Activated CD4-positive, alpha-beta T cell treated with anti-CD3 and anti-CD28 coated beads, Interleukin-2, amount 10 ng/mL, durations not matched to agents 7 days and 5 days (primary cell): ENCODE measurements around the gene TEX44. TPM values are rescaled to one million over a fixed set of nuclear protein-coding genes. Genes with fewer than 3 reads are reported as not detected.
"Not testable (repeated sequence)": the region's sequence is repeated elsewhere in the genome, so short reads cannot be mapped to it uniquely, and the experiment has no call there.

ENCODE experiments used
- CTCF ChIA-PET: fragments of 350-600 bp; sonication (Branson Sonifier 250); formaldehyde crosslinking; loops from one replicate; lab custom pipeline; 2021; ENCODE audit warnings: antibody characterized with exemption; lab: Charles Lee
- POLR2A ChIA-PET: fragments of 350-600 bp; sonication (Branson Sonifier 250); formaldehyde crosslinking; loops from one replicate; lab custom pipeline; 2021; ENCODE audit warnings: antibody characterized with exemption; lab: Charles Lee
- DNase-seq: peaks from one replicate; pipeline ENCODE4 v3.0.0-alpha.2; 2020
- H3K27ac Mint-ChIP-seq: one replicate; pipeline ENCODE4 v1.8.0; 2021; ENCODE audit warnings: mild to moderate bottlenecking, moderate library complexity, mixed read lengths
- H3K27me3 Mint-ChIP-seq: one replicate; pipeline ENCODE4 v1.8.0; 2021; ENCODE audit warnings: mixed read lengths
- H3K36me3 Mint-ChIP-seq: one replicate; pipeline ENCODE4 v1.8.0; 2021; ENCODE audit warnings: low read depth, mixed read lengths
- H3K4me1 Mint-ChIP-seq: one replicate; pipeline ENCODE4 v1.8.0; 2021; ENCODE audit warnings: mixed read lengths
- H3K4me3 Mint-ChIP-seq: one replicate; pipeline ENCODE4 v1.8.0; 2021; ENCODE audit warnings: mild to moderate bottlenecking, moderate library complexity, mixed read lengths
- H3K9me3 Mint-ChIP-seq: one replicate; pipeline ENCODE4 v1.8.0; 2021; ENCODE audit warnings: mixed read lengths
- total RNA-seq, 2 experiments: library from RNA; stranded (reverse); gene quantifications; one replicate each; pipeline ENCODE4 v1.2.3, GENCODE V29; 2021

TEX44 gene
- total RNA-seq: not detected

- Mint-ChIP-seq H3K4me3 (no peak within 1 kb of the TSS), H3K9me3 (no peaks in the 10 kb centered on the region), H3K27ac (peak within 1 kb of the TSS; percentile 36), H3K27me3 (no peaks in the 10 kb centered on the region), H3K36me3 (no peaks in the 10 kb centered on the region), H3K4me1 (no peaks in the 10 kb centered on the region)
- CTCF ChIA-PET: interaction anchor here (3.9 kb wide), 1 partner anchor 9 kb away, joined by 16 read pairs; no protein-coding TSS in a partner anchor
- DNase-seq: no peak
- POLR2A ChIA-PET: no interaction called here
These were observed at the start of gene TEX44 for GRCh38 chr2:231592636-231593145. Gene TEX44, plus strand, starts transcription at chr2:231592864. Its CDS starts 88 bp downstream, at chr2:231592952.

- Mint-ChIP-seq H3K36me3 (peaks cover 28% of the 10 kb centered on the region), H3K27ac (peak overlapping the region; percentile 91), H3K4me3 (peak overlapping the region; percentile 55), H3K4me1 (peaks cover 48% of the 10 kb centered on the region), H3K27me3 (peaks cover 17% of the 10 kb centered on the region), H3K9me3 (peaks cover 14% of the 10 kb centered on the region)
- ChIA-PET POLR2A (no interaction called here), CTCF (interaction anchor here (0.7 to 1.4 kb wide), 6 partner anchors 10 to 164 kb away, joined by 3 to 5 read pairs (median 4); partner anchors contain the start of gene NMUR1)
- DNase-seq: peak; percentile 79
These were observed 47.4 kb upstream of the TEX44 start for GRCh38 chr2:231545105-231545902.

DNA sequence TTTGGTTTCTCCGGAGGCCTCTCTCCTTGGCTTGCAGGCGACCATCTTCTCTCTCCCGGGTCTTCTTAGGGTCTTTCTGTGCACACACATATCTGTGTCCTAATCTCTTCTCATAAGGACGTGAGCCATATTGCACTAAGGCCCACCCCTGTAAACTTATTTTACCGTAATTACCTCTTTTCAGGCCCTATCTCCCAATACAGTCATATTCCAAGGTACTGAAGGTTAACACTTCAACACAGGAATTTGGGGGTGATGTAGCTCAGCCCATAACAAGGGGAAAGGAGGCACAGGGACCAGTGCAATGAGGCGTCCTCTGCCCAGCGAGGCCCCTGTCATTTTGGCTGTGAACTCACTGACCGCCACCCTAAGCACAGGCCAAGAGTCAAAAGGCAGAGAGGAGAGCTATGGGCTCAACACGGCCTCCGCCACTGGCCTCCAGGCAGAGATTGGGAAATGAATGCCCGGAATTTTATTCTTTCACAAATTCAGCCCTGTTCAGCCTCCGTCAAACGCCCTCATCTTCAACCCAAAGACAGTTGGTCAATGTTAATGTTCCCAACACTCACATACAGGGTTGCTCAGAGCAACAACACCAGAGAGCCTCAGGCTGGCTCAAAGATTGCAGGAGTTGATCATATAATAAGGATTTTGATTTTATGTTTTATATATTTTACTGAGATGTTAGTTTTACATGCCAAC is 46.5 kb upstream of the TEX44 start:
- peaks cover 29% of the 10 kb centered on the region for H3K36me3 Mint-ChIP-seq
- H3K27me3 Mint-ChIP-seq: peaks cover 19% of the 10 kb centered on the region
- H3K9me3 Mint-ChIP-seq: peaks cover 14% of the 10 kb centered on the region
- no peak for DNase-seq
- ChIA-PET CTCF (interaction anchor here (0.7 to 1.9 kb wide), 10 partner anchors 9 to 67 kb away, joined by 3 to 7 read pairs (median 4); partner anchors contain the start of gene NMUR1), POLR2A (interaction anchor here (0.6 kb wide), 1 partner anchor 29 kb away, joined by 4 read pairs; no protein-coding TSS in a partner anchor)
- H3K4me1 Mint-ChIP-seq: peaks cover 48% of the 10 kb centered on the region
- peak overlapping the region; percentile 91 for H3K27ac Mint-ChIP-seq
- peak overlapping the region; percentile 55 for H3K4me3 Mint-ChIP-seq

DNA sequence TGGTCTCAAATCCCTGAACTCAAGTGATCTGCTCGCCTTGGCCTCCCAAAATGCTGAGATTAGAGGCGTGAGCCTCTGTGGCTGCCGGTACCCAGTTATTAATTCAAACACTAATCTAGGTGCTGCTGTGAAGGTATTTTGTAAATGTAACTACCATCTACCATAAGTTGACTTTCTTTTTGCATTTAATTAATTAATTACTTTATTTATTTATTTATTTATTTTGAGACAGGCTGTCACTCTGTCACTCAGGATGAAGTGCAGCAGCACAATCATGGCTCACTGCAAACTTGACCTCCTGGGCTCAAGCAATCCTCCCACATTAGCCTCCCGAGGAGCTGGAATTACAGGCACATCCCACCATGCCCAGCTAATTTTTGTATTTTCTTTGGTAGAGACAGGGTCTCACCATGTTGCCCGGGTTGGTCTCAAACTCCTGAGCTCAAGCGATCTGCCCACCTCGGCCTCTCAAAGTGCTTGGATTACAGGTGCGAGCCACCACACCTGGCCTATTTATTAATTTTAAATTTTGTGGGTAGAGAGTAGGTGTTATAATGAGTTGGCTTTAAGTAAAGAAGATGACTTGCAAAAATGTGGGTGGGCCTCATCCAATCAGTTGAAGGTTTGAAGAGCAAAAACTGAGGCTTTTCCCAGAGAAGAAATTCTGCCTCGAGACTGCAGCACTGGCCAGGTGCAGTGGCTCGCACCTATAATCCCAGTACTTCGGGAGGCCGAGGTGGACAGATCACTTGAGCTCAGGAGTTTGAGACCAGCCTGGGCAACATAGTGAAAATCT is 45.2 kb upstream of the TEX44 start:
- Mint-ChIP-seq H3K36me3 (peaks cover 25% of the 10 kb centered on the region), H3K9me3 (peaks cover 13% of the 10 kb centered on the region), H3K27ac (peak overlapping the region; percentile 25), H3K4me3 (no peak overlapping the region), H3K4me1 (peaks cover 44% of the 10 kb centered on the region), H3K27me3 (peaks cover 16% of the 10 kb centered on the region)
- POLR2A ChIA-PET: no interaction called here
- CTCF ChIA-PET: interaction anchor here (0.8 to 1.9 kb wide), 3 partner anchors 8 to 55 kb away, joined by 3 to 7 read pairs (median 4); no protein-coding TSS in a partner anchor
- no peak for DNase-seq

DNA sequence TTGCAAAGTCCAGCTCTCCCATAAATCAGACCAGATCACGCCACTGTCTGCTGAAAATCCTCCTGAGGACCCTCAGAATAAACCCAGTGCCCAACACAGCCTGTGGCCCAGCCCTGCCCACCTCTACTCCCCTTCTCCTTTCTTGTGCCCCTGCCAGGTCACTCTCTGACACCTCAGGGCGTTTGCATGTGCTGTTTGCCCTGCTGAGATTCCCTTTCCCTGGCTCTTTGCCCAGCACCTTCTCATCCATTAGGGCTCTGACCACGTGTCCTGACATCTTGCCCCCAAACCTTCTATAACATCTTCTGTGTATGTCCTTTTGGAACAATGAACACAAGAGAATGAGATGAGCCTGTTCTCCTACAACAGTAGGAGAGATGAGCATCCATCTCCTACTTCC is 43.9 kb upstream of the TEX44 start:
- Mint-ChIP-seq H3K9me3 (peaks cover 16% of the 10 kb centered on the region), H3K4me1 (peaks cover 42% of the 10 kb centered on the region), H3K36me3 (peaks cover 28% of the 10 kb centered on the region), H3K4me3 (no peak overlapping the region), H3K27me3 (peaks cover 20% of the 10 kb centered on the region), H3K27ac (peak overlapping the region; percentile 72)
- POLR2A ChIA-PET: no interaction called here
- CTCF ChIA-PET: interaction anchor here (1.2 kb wide), 1 partner anchor 31 kb away, joined by 3 read pairs; no protein-coding TSS in a partner anchor
- no peak for DNase-seq

- peaks cover 16% of the 10 kb centered on the region for H3K9me3 Mint-ChIP-seq
- ChIA-PET POLR2A (no interaction called here), CTCF (interaction anchor here (0.6 to 1.2 kb wide), 3 partner anchors 32 to 1618 kb away, joined by 3 to 4 read pairs (median 3); no protein-coding TSS in a partner anchor)
- peaks cover 29% of the 10 kb centered on the region for H3K36me3 Mint-ChIP-seq
- H3K4me3 Mint-ChIP-seq: no peak overlapping the region
- H3K4me1 Mint-ChIP-seq: peaks cover 49% of the 10 kb centered on the region
- peaks cover 20% of the 10 kb centered on the region for H3K27me3 Mint-ChIP-seq
- no peak for DNase-seq
- H3K27ac Mint-ChIP-seq: peak overlapping the region; percentile 3
These were observed 43.0 kb upstream of the TEX44 start for GRCh38 chr2:231549446-231550239.

DNA sequence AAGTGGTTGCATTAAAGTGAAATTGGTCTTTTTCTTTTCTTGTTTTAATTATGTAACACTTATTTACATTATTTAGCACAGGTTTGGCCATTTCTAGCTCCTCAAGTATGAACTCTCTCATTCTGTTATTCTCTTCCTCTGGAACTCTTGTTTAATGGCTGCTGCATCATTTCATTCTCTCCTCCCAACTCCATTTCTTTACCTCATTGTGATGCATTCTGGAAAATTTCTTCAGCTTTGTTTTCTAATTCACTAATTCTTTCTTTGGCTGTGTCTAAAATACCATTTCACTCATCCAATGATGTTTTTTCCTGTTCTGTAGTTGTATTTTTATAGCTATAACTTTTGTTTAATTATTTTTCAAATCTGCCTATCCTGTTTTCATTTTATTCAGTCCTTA is 39.9 kb upstream of the TEX44 start:
- peaks cover 20% of the 10 kb centered on the region for H3K27me3 Mint-ChIP-seq
- POLR2A ChIA-PET: no interaction called here

DNA sequence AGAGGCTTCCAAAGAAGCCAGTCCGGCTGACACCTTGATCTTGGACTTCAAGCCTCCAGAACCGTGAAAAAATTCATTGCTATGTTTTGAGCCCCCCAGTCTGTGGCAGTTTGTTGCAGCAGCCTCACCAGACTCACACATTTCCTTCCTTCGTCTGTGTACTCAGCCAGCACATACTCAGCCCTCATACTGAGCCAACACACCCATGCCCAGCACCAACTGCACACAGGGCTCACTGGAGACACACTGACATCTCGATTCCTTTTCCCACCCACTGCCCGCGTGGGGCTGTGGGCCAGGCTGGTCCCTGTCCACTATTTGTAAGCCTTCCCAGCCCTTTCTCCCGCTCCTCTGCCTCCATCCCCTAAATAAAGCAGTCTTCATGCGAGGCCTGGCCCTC is 38.3 kb upstream of the TEX44 start:
- peaks cover 14% of the 10 kb centered on the region for H3K27me3 Mint-ChIP-seq
- H3K36me3 Mint-ChIP-seq: peaks cover 20% of the 10 kb centered on the region
- peaks cover 16% of the 10 kb centered on the region for H3K9me3 Mint-ChIP-seq
- peak overlapping the region; percentile 78 for H3K27ac Mint-ChIP-seq
- CTCF ChIA-PET: interaction anchor here (0.8 to 2.2 kb wide), 4 partner anchors 9 to 71 kb away, joined by 3 to 7 read pairs (median 6); no protein-coding TSS in a partner anchor
- peaks cover 40% of the 10 kb centered on the region for H3K4me1 Mint-ChIP-seq
- peak overlapping the region; percentile 38 for H3K4me3 Mint-ChIP-seq
- DNase-seq: no peak
- POLR2A ChIA-PET: no interaction called here

More for the DNA sequence above, 39.9 kb upstream of the TEX44 start:
- Mint-ChIP-seq H3K9me3 (peaks cover 16% of the 10 kb centered on the region), H3K36me3 (peaks cover 22% of the 10 kb centered on the region), H3K27ac (no peak overlapping the region), H3K4me3 (no peak overlapping the region), H3K4me1 (peaks cover 48% of the 10 kb centered on the region)
- CTCF ChIA-PET: interaction anchor here (0.6 to 2.8 kb wide), 10 partner anchors 8 to 161 kb away, joined by 3 to 13 read pairs (median 4); partner anchors contain the start of gene NMUR1
- DNase-seq: no peak

- peak overlapping the region; percentile 38 for H3K4me3 Mint-ChIP-seq
These were observed 37.7 kb upstream of the TEX44 start for GRCh38 chr2:231554748-231555545.

GRCh38 chr2:231556496-231556895 is 36.2 kb upstream of the TEX44 start:
- peaks cover 13% of the 10 kb centered on the region for H3K9me3 Mint-ChIP-seq
- H3K27me3 Mint-ChIP-seq, DNase-seq, POLR2A ChIA-PET, H3K4me3 Mint-ChIP-seq, H3K27ac Mint-ChIP-seq: not testable (repeated sequence)
- H3K36me3 Mint-ChIP-seq: peaks cover 13% of the 10 kb centered on the region
- CTCF ChIA-PET: interaction anchor here (0.9 to 2.2 kb wide), 9 partner anchors 9 to 74 kb away, joined by 3 to 7 read pairs (median 5); no protein-coding TSS in a partner anchor
- H3K4me1 Mint-ChIP-seq: peaks cover 33% of the 10 kb centered on the region

More at GRCh38 chr2:231554748-231555545, 37.7 kb upstream of the TEX44 start:
- H3K27me3 Mint-ChIP-seq: peaks cover 14% of the 10 kb centered on the region
- peak overlapping the region; percentile 78 for H3K27ac Mint-ChIP-seq
- ChIA-PET CTCF (interaction anchor here (0.6 to 2.2 kb wide), 9 partner anchors 8 to 90 kb away, joined by 3 to 7 read pairs (median 5); no protein-coding TSS in a partner anchor), POLR2A (no interaction called here)
- H3K4me1 Mint-ChIP-seq: peaks cover 35% of the 10 kb centered on the region
- peaks cover 17% of the 10 kb centered on the region for H3K36me3 Mint-ChIP-seq
- DNase-seq: no peak
- peaks cover 16% of the 10 kb centered on the region for H3K9me3 Mint-ChIP-seq
